HCT116 (cell line): ENCODE measurements around the gene TMEM130. TPM values are rescaled to one million over a fixed set of nuclear protein-coding genes. Genes with fewer than 3 reads are reported as not detected.

Experiments used
- ATAC-seq: fragments of 200-7000 bp; cut with Tn5 transposase; 2 replicates; pipeline ENCODE4 v1.9.1; 2020; ENCODE audit warnings: mild to moderate bottlenecking, moderate library complexity
- BruUV-seq: library from RNA; stranded (reverse); fragments of 400-500 nt; replicated peaks from 2 replicates; lab custom pipeline; 2021; lab: Mats Ljungman, UMichigan
- CTCF ChIA-PET: fragments of 300-600 bp; sonication (Branson Sonifier 250); formaldehyde crosslinking; loops from one replicate; lab custom pipeline; 2021; ENCODE audit warnings: antibody characterized with exemption; lab: Charles Lee
- POLR2A ChIA-PET: fragments of 300-600, 350-600 bp; sonication (Branson Sonifier 250); formaldehyde crosslinking; loops from one replicate; lab custom pipeline; 2021; ENCODE audit warnings: antibody characterized with exemption; lab: Charles Lee
- RAD21 ChIA-PET, 2 experiments: fragments of 300-600 bp; sonication (Branson Sonifier 250); formaldehyde crosslinking; loops; one replicate each; lab custom pipeline; 2023; ENCODE audit warnings: low total read pairs in 2 of 2; ENCODE audit not compliant: uncharacterized antibody in 2 of 2, unreplicated experiment in 2 of 2, low non-redundant PET in 1 of 2; lab: Charles Lee
- DNase-seq: peaks from one replicate; pipeline ENCODE4 v3.0.0-alpha.2; 2010; ENCODE audit warnings: low read depth, low spot score
- H2AFZ ChIP-seq: fragments of 200-600 bp; shearing (Covaris generic), sonication (generic); 2 replicates; pipeline ENCODE4 v1.6.1; 2017; ENCODE audit warnings: low read depth, mixed run types, mixed read lengths, antibody characterized with exemption, low read length; ENCODE audit not compliant: poor library complexity, severe bottlenecking
- H3K27ac ChIP-seq: 2 replicates; pipeline ENCODE4 v1.5.1; 2012; ENCODE audit warnings: low read depth, low read length
- H3K27me3 ChIP-seq: fragments of 200-600 bp; sonication (generic); 2 replicates; pipeline ENCODE4 v1.6.1; 2016; ENCODE audit warnings: mixed run types, low read length, mixed read lengths; ENCODE audit not compliant: insufficient read depth
- H3K36me3 ChIP-seq, 2 experiments: fragments of 200-500 bp in 1 of 2; fragments of 200-600 bp in 1 of 2; sonication (Bioruptor generic) in 1 of 2; sonication (generic) in 1 of 2; 2 replicates each; pipeline versions ENCODE4 v1.5.1 to v1.6.1; 2014 to 2016; ENCODE audit warnings: low read length in 2 of 2, inconsistent platforms in 1 of 2, mixed read lengths in 1 of 2, mixed run types in 1 of 2; ENCODE audit not compliant: insufficient read depth in 2 of 2, control insufficient read depth in 1 of 2
- H3K4me1 ChIP-seq, 2 experiments: fragments of 200-600 bp in 1 of 2; sonication (generic) in 1 of 2; 2 replicates each; pipeline versions ENCODE4 v1.5.1 to v1.6.1; 2012 to 2017; ENCODE audit warnings: low read length in 2 of 2, inconsistent platforms in 1 of 2, mild to moderate bottlenecking in 1 of 2, mixed read lengths in 1 of 2, mixed run types in 1 of 2, moderate library complexity in 1 of 2; ENCODE audit not compliant: insufficient read depth in 2 of 2, control insufficient read depth in 1 of 2
- H3K4me2 ChIP-seq: fragments of 200-600 bp; sonication (generic); 2 replicates; pipeline ENCODE4 v1.6.1; 2017; ENCODE audit warnings: mixed run types, low read length, mixed read lengths
- H3K4me3 ChIP-seq, 2 experiments: fragments of 200-600 bp in 1 of 2; sonication (generic) in 1 of 2; replicated peaks in 1 of 2; 2 replicates each; pipeline ENCODE4 v1.5.1; 2011 to 2016; ENCODE audit warnings: low read length in 2 of 2, control low read depth in 1 of 2, low read depth in 1 of 2, mild to moderate bottlenecking in 1 of 2, mixed read lengths in 1 of 2, mixed run types in 1 of 2
- H3K79me2 ChIP-seq: fragments of 200-600 bp; sonication (generic); 2 replicates; pipeline ENCODE4 v1.6.1; 2017; ENCODE audit warnings: mild to moderate bottlenecking, mixed run types, low read length, moderate library complexity, mixed read lengths; ENCODE audit not compliant: insufficient read depth
- H3K9ac ChIP-seq: fragments of 200-600 bp; sonication (generic); 2 replicates; pipeline ENCODE4 v1.6.1; 2016; ENCODE audit warnings: low read length, mixed read lengths
- H3K9me2 ChIP-seq: fragments of 200-600 bp; sonication (generic), shearing (Covaris generic); 2 replicates; pipeline ENCODE4 v1.6.1; 2017; ENCODE audit warnings: mixed run types, mild to moderate bottlenecking, moderate library complexity; ENCODE audit not compliant: insufficient read depth
- H3K9me3 ChIP-seq, 2 experiments: fragments of 200-500 bp in 1 of 2; fragments of 200-600 bp in 1 of 2; sonication (Bioruptor generic) in 1 of 2; sonication (generic) in 1 of 2; 2 replicates each; pipeline ENCODE4 v1.6.1; 2014 to 2017; ENCODE audit warnings: low read length in 2 of 2, mixed read lengths in 2 of 2, inconsistent platforms in 1 of 2, low read depth in 1 of 2, mild to moderate bottlenecking in 1 of 2, mixed run types in 1 of 2, moderate library complexity in 1 of 2; ENCODE audit not compliant: control insufficient read depth in 1 of 2, insufficient read depth in 1 of 2
- H4K20me1 ChIP-seq: fragments of 200-600 bp; sonication (generic), shearing (Covaris generic); 2 replicates; pipeline ENCODE4 v1.6.1; 2017; ENCODE audit warnings: mixed run types, mild to moderate bottlenecking, moderate library complexity; ENCODE audit not compliant: insufficient read depth
- CBX3 ChIP-seq: IDR thresholded peaks from 2 replicates; pipeline ENCODE4 v1.6.1; 2012; ENCODE audit warnings: low read depth
- CEBPB ChIP-seq: IDR thresholded peaks from 2 replicates; pipeline ENCODE4 v1.6.1; 2012; ENCODE audit warnings: low read depth
- EGR1 ChIP-seq: IDR thresholded peaks from 2 replicates; pipeline ENCODE4 v1.6.1; 2012; ENCODE audit warnings: low read depth
- ELF1 ChIP-seq: IDR thresholded peaks from 2 replicates; pipeline ENCODE4 v1.6.1; 2012; ENCODE audit warnings: low read depth, borderline replicate concordance
- EZH2phosphoT487 ChIP-seq: fragments of 200-600 bp; IDR thresholded peaks from 2 replicates; pipeline ENCODE4 v1.6.1; 2018; ENCODE audit warnings: antibody characterized with exemption, borderline replicate concordance
- FOSL1 ChIP-seq: IDR thresholded peaks from 2 replicates; pipeline ENCODE4 v1.6.1; 2012; ENCODE audit warnings: low read depth
- JUND ChIP-seq: IDR thresholded peaks from 2 replicates; pipeline ENCODE4 v1.6.1; 2012
- MAX ChIP-seq: IDR thresholded peaks from 2 replicates; pipeline ENCODE4 v1.6.1; 2012
- POLR2A ChIP-seq: IDR thresholded peaks from 2 replicates; pipeline ENCODE4 v1.7.0; 2011; ENCODE audit warnings: borderline replicate concordance; ENCODE audit not compliant: insufficient read depth, insufficient read length; ENCODE audit errors: extremely low read depth
- POLR2AphosphoS5 ChIP-seq: IDR thresholded peaks from 2 replicates; pipeline ENCODE4 v1.6.1; 2011; ENCODE audit warnings: mild to moderate bottlenecking, low read depth, low read length, moderate library complexity
- RAD21 ChIP-seq: IDR thresholded peaks from 2 replicates; pipeline ENCODE4 v1.6.1; 2012; ENCODE audit warnings: low read depth, mild to moderate bottlenecking
- SP1 ChIP-seq: IDR thresholded peaks from 2 replicates; pipeline ENCODE4 v1.6.1; 2012; ENCODE audit warnings: low read depth
- SRF ChIP-seq: IDR thresholded peaks from 2 replicates; pipeline ENCODE4 v1.6.1; 2012; ENCODE audit warnings: low read depth
- TCF7L2 ChIP-seq: IDR thresholded peaks from 2 replicates; pipeline ENCODE4 v1.7.0; 2011; ENCODE audit warnings: borderline replicate concordance, inconsistent platforms; ENCODE audit not compliant: insufficient read depth, insufficient read length; ENCODE audit errors: extremely low read depth
- YY1 ChIP-seq: IDR thresholded peaks from 2 replicates; pipeline ENCODE4 v1.6.1; 2011; ENCODE audit warnings: low read length, low read depth, moderate library complexity, mild to moderate bottlenecking; ENCODE audit not compliant: insufficient replicate concordance; ENCODE audit errors: extremely low read depth
- ZFX ChIP-seq: fragments of 450-650 bp; IDR thresholded peaks from 2 replicates; pipeline ENCODE4 v1.6.1; 2017
- intact Hi-C: fragments of 100-400 bp; cut with micrococcal nuclease; formaldehyde crosslinking; loops from 2 replicates; pipeline ENCODE4 v1.10.0; 2022
- total RNA-seq: library from RNA; stranded (reverse); gene quantifications from one replicate; pipeline ENCODE4 v1.2.1, GENCODE V29; 2021; ENCODE audit not compliant: unreplicated experiment
- TF ChIP-seq, protein P1 (sequence below): IDR thresholded peaks from 2 replicates; pipeline ENCODE4 v1.6.1; 2012
- TF ChIP-seq, protein P2 (sequence below): IDR thresholded peaks from 2 replicates; pipeline ENCODE4 v1.6.1; 2011; ENCODE audit warnings: mild to moderate bottlenecking, low read length, moderate library complexity; ENCODE audit not compliant: insufficient replicate concordance; ENCODE audit errors: extremely low read depth
- TF ChIP-seq, protein P3 (sequence below), 3 experiments: fragments of 200-600 bp in 1 of 3; sonication (generic) in 1 of 3; IDR thresholded peaks in 2 of 3; conservative IDR thresholded peaks in 1 of 3; 2 replicates each; pipeline ENCODE4 v1.5.1; 2012 to 2017; ENCODE audit warnings: low read depth in 2 of 3, low read length in 2 of 3, antibody characterized with exemption in 1 of 3, borderline replicate concordance in 1 of 3, control low read depth in 1 of 3, mild to moderate bottlenecking in 1 of 3, mixed read lengths in 1 of 3, mixed run types in 1 of 3, moderate library complexity in 1 of 3; ENCODE audit not compliant: insufficient read depth in 1 of 3

Gene TMEM130
- total RNA-seq, 1 experiment from 2014 or later, result not detected

- peak within 1 kb of the TSS; percentile 99 for H3K27ac ChIP-seq
- intact Hi-C loops, result no loop called here
Observed at GRCh38 chr7:98878365-98879197, 8.8 kb upstream of the TMEM130 start, which contains the start of gene TRRAP. TRRAP (plus strand) TSS chr7:98878532; CDS start chr7:98881151, 2,619 bp downstream.

More at GRCh38 chr7:98878365-98879197, 8.8 kb upstream of the TMEM130 start, which contains the start of gene TRRAP:
- peak; percentile 82 for ATAC-seq
- ChIA-PET CTCF (interaction anchor here (0.7 to 0.9 kb wide), 3 partner anchors 12 to 456 kb away, joined by 3 read pairs; no protein-coding TSS in a partner anchor), POLR2A (no interaction called here), RAD21 (no interaction called here)
- Histone ChIP-seq H3K9me2 (no peaks in the 10 kb centered on the region), H2AFZ (no peak within 1 kb of the TSS), H4K20me1 (no peaks in the 10 kb centered on the region), H3K4me1 (peaks cover 7 to 34% of the 10 kb centered on the region in 2 experiments), H3K36me3 (peaks cover 22 to 28% of the 10 kb centered on the region in 2 experiments), H3K4me2 (peak within 1 kb of the TSS; percentile 78), H3K9ac (peak within 1 kb of the TSS; percentile 94), H3K4me3 (peak within 1 kb of the TSS; percentile 98), H3K27me3 (no peaks in the 10 kb centered on the region), H3K79me2 (peaks cover 41% of the 10 kb centered on the region), H3K9me3 (no peaks in the 10 kb centered on the region)
- no TSS peak for BruUV-seq
- no peak for DNase-seq
- no peak for TF ChIP-seq JUND
- TF ChIP-seq, protein P1, sequence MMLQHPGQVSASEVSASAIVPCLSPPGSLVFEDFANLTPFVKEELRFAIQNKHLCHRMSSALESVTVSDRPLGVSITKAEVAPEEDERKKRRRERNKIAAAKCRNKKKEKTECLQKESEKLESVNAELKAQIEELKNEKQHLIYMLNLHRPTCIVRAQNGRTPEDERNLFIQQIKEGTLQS, result no peak
- TF ChIP-seq SP1, result no peak
- TF ChIP-seq, protein P2, sequence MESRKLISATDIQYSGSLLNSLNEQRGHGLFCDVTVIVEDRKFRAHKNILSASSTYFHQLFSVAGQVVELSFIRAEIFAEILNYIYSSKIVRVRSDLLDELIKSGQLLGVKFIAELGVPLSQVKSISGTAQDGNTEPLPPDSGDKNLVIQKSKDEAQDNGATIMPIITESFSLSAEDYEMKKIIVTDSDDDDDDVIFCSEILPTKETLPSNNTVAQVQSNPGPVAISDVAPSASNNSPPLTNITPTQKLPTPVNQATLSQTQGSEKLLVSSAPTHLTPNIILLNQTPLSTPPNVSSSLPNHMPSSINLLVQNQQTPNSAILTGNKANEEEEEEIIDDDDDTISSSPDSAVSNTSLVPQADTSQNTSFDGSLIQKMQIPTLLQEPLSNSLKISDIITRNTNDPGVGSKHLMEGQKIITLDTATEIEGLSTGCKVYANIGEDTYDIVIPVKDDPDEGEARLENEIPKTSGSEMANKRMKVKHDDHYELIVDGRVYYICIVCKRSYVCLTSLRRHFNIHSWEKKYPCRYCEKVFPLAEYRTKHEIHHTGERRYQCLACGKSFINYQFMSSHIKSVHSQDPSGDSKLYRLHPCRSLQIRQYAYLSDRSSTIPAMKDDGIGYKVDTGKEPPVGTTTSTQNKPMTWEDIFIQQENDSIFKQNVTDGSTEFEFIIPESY, result peak; percentile 9
- peak; percentile 37 for TF ChIP-seq MAX
- no peak for TF ChIP-seq SRF
- no peak for TF ChIP-seq CEBPB
- TF ChIP-seq ELF1, result no peak
- TF ChIP-seq, protein P3, sequence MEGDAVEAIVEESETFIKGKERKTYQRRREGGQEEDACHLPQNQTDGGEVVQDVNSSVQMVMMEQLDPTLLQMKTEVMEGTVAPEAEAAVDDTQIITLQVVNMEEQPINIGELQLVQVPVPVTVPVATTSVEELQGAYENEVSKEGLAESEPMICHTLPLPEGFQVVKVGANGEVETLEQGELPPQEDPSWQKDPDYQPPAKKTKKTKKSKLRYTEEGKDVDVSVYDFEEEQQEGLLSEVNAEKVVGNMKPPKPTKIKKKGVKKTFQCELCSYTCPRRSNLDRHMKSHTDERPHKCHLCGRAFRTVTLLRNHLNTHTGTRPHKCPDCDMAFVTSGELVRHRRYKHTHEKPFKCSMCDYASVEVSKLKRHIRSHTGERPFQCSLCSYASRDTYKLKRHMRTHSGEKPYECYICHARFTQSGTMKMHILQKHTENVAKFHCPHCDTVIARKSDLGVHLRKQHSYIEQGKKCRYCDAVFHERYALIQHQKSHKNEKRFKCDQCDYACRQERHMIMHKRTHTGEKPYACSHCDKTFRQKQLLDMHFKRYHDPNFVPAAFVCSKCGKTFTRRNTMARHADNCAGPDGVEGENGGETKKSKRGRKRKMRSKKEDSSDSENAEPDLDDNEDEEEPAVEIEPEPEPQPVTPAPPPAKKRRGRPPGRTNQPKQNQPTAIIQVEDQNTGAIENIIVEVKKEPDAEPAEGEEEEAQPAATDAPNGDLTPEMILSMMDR (IDR thresholded peaks at IDR 0.05 in 2 of 3, conservative IDR thresholded peaks at IDR 0.05 in 1 of 3; ENCODE audit: borderline replicate concordance in 1 of 3, insufficient read depth in 1 of 3, low read depth in 2 of 3, low read length in 2 of 3), result peak; percentile 27 to 65 (median 64); a peak in 5 of 6 replicates
- TF ChIP-seq YY1, result no peak
- no peak for TF ChIP-seq EZH2phosphoT487
- TF ChIP-seq EGR1, result peak; percentile 85
- TF ChIP-seq RAD21, result no peak
- peak; percentile 50 for TF ChIP-seq POLR2AphosphoS5
- no peak for TF ChIP-seq CBX3
- TF ChIP-seq TCF7L2, result no peak
- no peak for TF ChIP-seq FOSL1
- peak; percentile 20 for TF ChIP-seq POLR2A
- TF ChIP-seq ZFX, result peak; percentile 98
